Astrocyte of the spinal cord (primary cell): ENCODE data around the gene CYTH1.

ENCODE experiments used
- DNase-seq: peaks from one replicate; pipeline ENCODE4 v3.0.0; 2011; ENCODE audit warnings: low read depth, low spot score
- H3K4me3 ChIP-seq: 2 replicates; pipeline ENCODE4 v1.5.1; 2011; ENCODE audit warnings: low read depth, mild to moderate bottlenecking, low read length, moderate library complexity
- CTCF ChIP-seq: IDR thresholded peaks from 2 replicates; pipeline ENCODE4 v1.5.1; 2012; ENCODE audit warnings: low read depth, mild to moderate bottlenecking, low read length, inconsistent platforms
- in situ Hi-C: cut with HindIII; loops from 2 replicates; pipeline ENCODE4 v1.10.0; 2017; ENCODE audit warnings: low sequenced_read_pairs

The CYTH1 gene

GRCh38 chr17:78735832-78736525, 46.1 kb downstream of the CYTH1 start:
- no peak for DNase-seq
- in situ Hi-C loops: loop anchor here (25.0 kb wide), 1 partner anchor 249 kb away; no protein-coding TSS in a partner anchor
- H3K4me3 ChIP-seq: no peak overlapping the region
- no peak for TF ChIP-seq CTCF

GRCh38 chr17:78734793-78735641, 47.1 kb downstream of the CYTH1 start:
- DNase-seq: no peak
- no peak overlapping the region for H3K4me3 ChIP-seq
- in situ Hi-C loops: loop anchor here (25.0 kb wide), 1 partner anchor 248 kb away; no protein-coding TSS in a partner anchor
- no peak for TF ChIP-seq CTCF

- TF ChIP-seq CTCF: no peak
- DNase-seq: no peak
- no peak overlapping the region for H3K4me3 ChIP-seq
- in situ Hi-C loops: loop anchor here (25.0 kb wide), 1 partner anchor 245 kb away; no protein-coding TSS in a partner anchor
Measured at GRCh38 chr17:78732354-78732753, 49.7 kb downstream of the CYTH1 start.

GRCh38 chr17:78731904-78732303, 50.2 kb downstream of the CYTH1 start:
- in situ Hi-C loops: loop anchor here (25.0 kb wide), 1 partner anchor 245 kb away; no protein-coding TSS in a partner anchor
- no peak for TF ChIP-seq CTCF
- DNase-seq: no peak

GRCh38 chr17:78729641-78730040, 52.4 kb downstream of the CYTH1 start:
- TF ChIP-seq CTCF: no peak
- no peak overlapping the region for H3K4me3 ChIP-seq
- no peak for DNase-seq
- in situ Hi-C loops: loop anchor here (25.0 kb wide), 1 partner anchor 242 kb away; no protein-coding TSS in a partner anchor

More at GRCh38 chr17:78731904-78732303, 50.2 kb downstream of the CYTH1 start:
- H3K4me3 ChIP-seq: no peak overlapping the region

- in situ Hi-C loops: loop anchor here (25.0 kb wide), 1 partner anchor 241 kb away; no protein-coding TSS in a partner anchor
- DNase-seq: no peak
- no peak for TF ChIP-seq CTCF
- no peak overlapping the region for H3K4me3 ChIP-seq
Measured at GRCh38 chr17:78728495-78728894, 53.6 kb downstream of the CYTH1 start.
